WI38 (cell line): ENCODE data around the gene GCC2.
"Not testable (repeated sequence)": the region's sequence is repeated elsewhere in the genome, so short reads cannot be mapped to it uniquely, and the experiment has no call there.

ENCODE experiments used
- H3K4me3 ChIP-seq: 2 replicates; pipeline ENCODE4 v1.5.1; 2011; ENCODE audit warnings: low read depth, mild to moderate bottlenecking, control low read depth, low read length
- CTCF ChIP-seq: IDR thresholded peaks from 2 replicates; pipeline ENCODE4 v1.5.1; 2012; ENCODE audit warnings: low read depth, mild to moderate bottlenecking, control low read depth, low read length

The GCC2 gene

DNA sequence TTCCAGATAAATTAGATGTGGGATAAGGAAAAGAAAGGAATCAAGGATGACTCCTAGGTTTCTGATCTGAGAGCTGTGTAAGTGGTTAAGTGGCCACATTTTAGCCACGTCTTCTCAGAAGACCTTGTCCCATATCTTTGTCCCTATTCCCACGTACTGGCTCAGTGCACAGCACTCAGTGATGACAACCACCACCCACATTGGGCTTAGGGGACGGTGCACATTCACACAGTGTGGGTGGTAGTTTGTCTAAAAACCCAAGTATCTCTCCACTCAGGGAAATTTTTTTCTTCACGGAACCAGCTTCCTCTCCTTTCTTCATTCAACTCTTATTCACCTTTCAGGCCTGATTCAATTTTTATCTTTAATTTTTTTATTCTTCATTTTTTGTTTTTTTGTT, 30.6 kb upstream of the GCC2 start:
- TF ChIP-seq CTCF: no peak
- no peak overlapping the region for H3K4me3 ChIP-seq

- no peak for TF ChIP-seq CTCF
- H3K4me3 ChIP-seq: no peak overlapping the region
Measured at GRCh38 chr2:108423067-108423466, 25.9 kb upstream of the GCC2 start.

DNA sequence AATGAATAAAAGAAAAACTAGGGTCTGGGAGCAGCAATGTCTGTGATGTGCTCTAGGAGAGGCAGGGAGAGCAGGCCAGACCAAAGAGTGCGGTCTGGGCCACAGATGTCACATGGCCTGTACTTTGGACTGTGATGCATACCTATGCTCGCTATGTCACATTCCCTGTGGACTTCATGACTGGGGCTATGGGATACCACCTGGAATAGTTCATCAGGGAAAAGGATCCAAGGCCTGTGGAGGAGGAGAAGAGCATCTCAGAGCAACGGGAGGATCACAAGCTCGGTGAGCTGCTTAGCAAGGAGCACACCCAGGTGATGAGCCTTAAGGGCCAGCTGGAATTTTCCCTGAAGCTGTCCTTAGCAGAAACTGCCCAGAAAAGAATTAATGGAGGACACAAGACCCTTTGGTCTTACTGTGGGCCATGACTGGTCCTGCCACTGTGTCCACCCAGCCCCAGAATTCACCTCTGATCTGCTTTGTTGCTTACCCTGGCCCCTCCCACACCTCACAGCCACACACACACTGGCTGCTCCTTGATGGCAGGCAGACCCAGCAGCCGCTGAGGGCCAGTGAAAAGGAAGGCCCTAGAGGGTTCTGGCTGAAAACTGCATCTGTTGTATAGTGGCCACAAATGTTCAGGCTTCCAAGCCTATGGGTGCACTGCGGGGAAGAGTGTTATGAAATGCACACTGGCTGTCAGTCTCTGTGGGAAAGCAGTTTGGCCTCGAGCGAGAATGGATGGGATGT, 25.3 kb upstream of the GCC2 start:
- no peak overlapping the region for H3K4me3 ChIP-seq
- no peak for TF ChIP-seq CTCF

- H3K4me3 ChIP-seq: no peak overlapping the region
- no peak for TF ChIP-seq CTCF
Measured at GRCh38 chr2:108428286-108429009, 20.6 kb upstream of the GCC2 start.

DNA sequence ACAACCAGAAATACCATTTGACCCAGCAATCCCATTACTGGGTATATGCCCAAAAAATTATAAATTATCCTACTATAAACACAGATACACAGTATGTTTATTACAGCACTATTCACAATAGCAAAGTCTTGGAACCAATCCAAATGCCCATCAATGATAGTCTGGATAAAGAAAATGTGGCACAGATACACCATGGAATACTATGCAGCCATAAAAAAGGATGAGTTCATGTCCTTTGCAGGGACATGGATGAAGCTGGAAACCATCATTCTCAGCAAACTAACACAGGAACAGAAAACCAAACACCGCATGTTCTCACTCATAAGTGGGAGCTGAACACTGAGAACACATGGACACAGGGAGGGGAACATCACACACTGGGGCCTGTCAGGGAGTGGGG, 13.4 kb upstream of the GCC2 start:
- H3K4me3 ChIP-seq: not testable (repeated sequence)

- no peak overlapping the region for H3K4me3 ChIP-seq
- TF ChIP-seq CTCF: no peak
Measured at GRCh38 chr2:108436976-108437375, 12.0 kb upstream of the GCC2 start.

DNA sequence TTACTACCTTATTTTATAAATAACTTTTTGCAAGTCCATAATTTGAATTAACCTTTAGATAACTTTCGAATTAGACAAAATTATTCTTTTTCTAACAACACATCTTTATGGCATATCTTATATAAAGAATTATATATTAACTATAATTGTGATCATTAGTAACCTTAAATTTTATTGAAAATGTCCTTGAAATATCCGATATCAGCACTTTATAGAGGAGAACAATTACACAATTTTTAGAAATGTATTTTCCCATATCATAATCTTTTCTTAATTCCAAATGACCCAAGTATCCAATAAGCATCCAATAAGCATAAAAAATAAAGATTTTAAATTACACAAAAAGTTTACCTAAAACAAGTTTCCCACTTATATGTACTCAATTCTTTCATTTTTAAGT, 7.3 kb upstream of the GCC2 start:
- no peak for TF ChIP-seq CTCF
- H3K4me3 ChIP-seq: no peak overlapping the region
